Stimulated activated CD4-positive, alpha-beta T cell treated with anti-CD3 and anti-CD28 coated beads, TNF-alpha, amount 100 ng/mL, for 48 hours (primary cell): Measurements from ENCODE around the gene RNF187.

Experiments
- DNase-seq, 3 donors: peaks; one replicate each; pipeline ENCODE4 v3.0.0-alpha.2; 2020; ENCODE audit warnings: low read depth in 3 of 3

Gene RNF187

GRCh38 chr1:228544021-228544850, 57.1 kb downstream of the RNF187 start:
- no peak for DNase-seq

GRCh38 chr1:228544921-228545591, 57.9 kb downstream of the RNF187 start:
- DNase-seq, result no peak
